ENCODE results near the gene ZRANB3.

Gene ZRANB3

GRCh38 chr2:135271006-135271405, 260.0 kb downstream of the ZRANB3 start:
- DNase-seq (ENCODE audit: insufficient read length, low spot score) (no peak), FAIRE-seq (no peak)
- no peak for TF ChIP-seq POLR2A (IDR thresholded peaks at IDR 0.05; ENCODE audit: low read depth, low read length)

- DNase-seq (ENCODE audit: insufficient read length, low spot score) (no peak), FAIRE-seq (no peak)
- no peak for TF ChIP-seq POLR2A (IDR thresholded peaks at IDR 0.05; ENCODE audit: low read depth, low read length)
These were observed 265.0 kb downstream of the ZRANB3 start for GRCh38 chr2:135265960-135266490.

DNA sequence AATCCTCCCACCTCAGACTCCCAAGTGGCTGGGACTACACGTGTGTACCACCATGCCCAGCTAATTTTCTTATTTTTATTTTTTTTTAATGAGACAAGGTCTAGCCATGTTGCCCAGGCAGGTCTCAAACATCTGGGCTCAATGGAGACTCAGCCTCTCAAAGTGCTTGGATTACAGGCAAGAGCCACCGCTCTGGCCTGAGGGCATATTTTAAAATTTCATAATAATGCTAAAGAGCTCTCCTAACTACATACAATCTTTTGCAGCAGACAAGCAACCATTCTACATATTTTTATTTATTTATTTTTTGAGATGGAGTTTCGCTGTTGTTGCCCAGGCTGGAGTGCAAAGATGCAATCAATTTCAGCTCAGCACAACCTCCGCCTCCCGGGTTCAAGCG, 271.9 kb downstream of the ZRANB3 start:
- no peak for FAIRE-seq
- TF ChIP-seq POLR2A (IDR thresholded peaks at IDR 0.05; ENCODE audit: low read depth, low read length), result no peak

DNA sequence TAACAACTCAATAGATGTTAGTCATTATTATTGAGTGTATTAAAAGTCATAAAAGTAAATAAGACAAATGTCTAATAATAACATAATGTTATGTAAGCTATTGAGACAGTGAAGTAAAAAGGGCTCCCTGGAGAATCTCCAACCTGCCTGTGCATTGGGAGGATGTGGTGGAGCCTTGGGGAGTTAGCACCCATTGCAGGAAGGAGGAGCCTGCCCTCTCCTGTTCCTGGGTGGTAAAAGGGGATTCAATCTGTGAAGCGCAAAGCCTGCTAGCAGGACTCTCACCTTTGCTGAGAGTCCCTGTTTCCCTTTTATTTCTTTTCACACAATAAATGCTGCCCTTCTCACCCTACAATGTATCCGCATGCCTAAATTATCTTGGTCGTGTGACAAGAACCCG, 272.8 kb downstream of the ZRANB3 start:
- no peak for TF ChIP-seq POLR2A (IDR thresholded peaks at IDR 0.05; ENCODE audit: low read depth, low read length)
- DNase-seq (ENCODE audit: insufficient read length, low spot score) (no peak), FAIRE-seq (no peak)

More for the DNA sequence above, 271.9 kb downstream of the ZRANB3 start:
- no peak for DNase-seq (ENCODE audit: insufficient read length, low spot score)

- DNase-seq (ENCODE audit: insufficient read length, low spot score), result no peak
- no peak for FAIRE-seq
- no peak for TF ChIP-seq POLR2A (IDR thresholded peaks at IDR 0.05; ENCODE audit: low read depth, low read length)
These were observed 273.5 kb downstream of the ZRANB3 start for GRCh38 chr2:135257383-135258090.

GRCh38 chr2:135256531-135257260, 274.3 kb downstream of the ZRANB3 start:
- no peak for FAIRE-seq
- no peak for TF ChIP-seq POLR2A (IDR thresholded peaks at IDR 0.05; ENCODE audit: low read depth, low read length)
- no peak for DNase-seq (ENCODE audit: insufficient read length, low spot score)

DNA sequence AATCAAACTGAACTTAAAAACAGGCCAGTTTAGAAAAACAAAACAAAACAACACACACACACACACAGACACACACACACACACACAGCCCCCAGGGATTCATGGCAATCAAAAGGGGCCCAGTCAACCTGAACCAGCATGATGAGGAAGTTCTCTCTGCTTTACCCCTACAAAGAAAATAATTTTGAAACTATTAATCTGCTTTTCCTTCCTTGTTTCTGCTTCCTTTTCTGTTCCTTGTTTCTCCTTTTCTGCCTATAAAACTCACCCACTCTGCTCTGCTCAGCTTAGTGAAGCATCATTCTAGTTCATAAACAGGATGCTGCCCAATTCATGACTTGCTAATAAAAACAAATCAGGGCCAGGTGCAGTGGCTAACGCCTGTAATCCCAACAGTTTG, 275.8 kb downstream of the ZRANB3 start:
- no peak for TF ChIP-seq POLR2A (IDR thresholded peaks at IDR 0.05; ENCODE audit: low read depth, low read length)
- FAIRE-seq, result no peak
- DNase-seq (ENCODE audit: insufficient read length, low spot score), result no peak

- FAIRE-seq (no peak), DNase-seq (ENCODE audit: insufficient read length, low spot score) (no peak)
- no peak for TF ChIP-seq POLR2A (IDR thresholded peaks at IDR 0.05; ENCODE audit: low read depth, low read length)
These were observed 278.1 kb downstream of the ZRANB3 start for GRCh38 chr2:135252805-135253458.

DNA sequence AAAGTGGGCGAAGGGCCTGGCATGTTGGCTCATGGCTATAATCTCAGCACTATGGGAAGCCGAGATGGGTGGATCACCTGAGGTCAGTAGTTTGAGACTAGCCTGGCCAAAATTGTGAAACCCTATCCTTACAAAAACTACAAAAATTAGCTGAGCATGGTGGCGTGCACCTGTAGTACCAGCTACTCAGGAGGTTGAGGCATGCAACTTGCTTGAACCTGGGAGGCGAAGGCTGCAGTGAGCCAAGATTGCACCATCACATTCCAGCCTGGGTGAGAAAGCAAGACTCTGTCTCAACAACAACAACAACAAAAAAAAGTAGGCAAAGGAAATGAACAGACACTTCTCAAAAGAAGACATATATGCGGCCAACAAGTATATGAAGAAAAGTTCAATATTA, 282.4 kb downstream of the ZRANB3 start:
- TF ChIP-seq POLR2A (IDR thresholded peaks at IDR 0.05; ENCODE audit: low read depth, low read length), result no peak
- FAIRE-seq (no peak), DNase-seq (ENCODE audit: insufficient read length, low spot score) (no peak)

- TF ChIP-seq POLR2A (IDR thresholded peaks at IDR 0.05; ENCODE audit: low read depth, low read length), result no peak
- FAIRE-seq, result no peak
- DNase-seq (ENCODE audit: insufficient read length, low spot score), result no peak
These were observed 284.2 kb downstream of the ZRANB3 start for GRCh38 chr2:135246711-135247270.

GRCh38 chr2:135245071-135245470, 285.9 kb downstream of the ZRANB3 start:
- TF ChIP-seq POLR2A (IDR thresholded peaks at IDR 0.05; ENCODE audit: low read depth, low read length), result no peak
- peak; percentile 15 for DNase-seq (ENCODE audit: insufficient read length, low spot score)
- FAIRE-seq, result peak; percentile 95

DNA sequence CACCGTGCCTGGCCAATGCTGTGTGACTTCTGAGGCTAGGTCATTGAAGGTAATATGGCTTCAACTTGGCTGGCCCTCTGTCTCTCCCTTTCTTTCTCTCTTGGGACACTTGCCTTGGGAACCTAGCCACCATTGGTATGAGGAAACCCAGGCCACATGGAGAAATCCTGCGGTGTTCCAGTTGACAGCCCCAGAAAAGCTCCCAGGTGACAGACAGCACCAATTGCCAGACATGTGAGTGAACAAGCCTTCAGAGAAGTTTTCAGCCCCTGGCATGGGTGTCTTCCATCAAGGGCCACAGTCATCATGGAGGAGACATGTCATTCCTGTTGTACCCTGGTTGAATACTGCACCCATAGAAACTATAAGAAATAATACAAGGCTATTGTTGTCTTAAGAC, 292.4 kb downstream of the ZRANB3 start:
- no peak for TF ChIP-seq POLR2A (IDR thresholded peaks at IDR 0.05; ENCODE audit: low read depth, low read length)
- FAIRE-seq (no peak), DNase-seq (ENCODE audit: insufficient read length, low spot score) (no peak)

GRCh38 chr2:135230150-135230549, 300.9 kb downstream of the ZRANB3 start:
- DNase-seq (ENCODE audit: insufficient read length, low spot score) (no peak), FAIRE-seq (no peak)
- TF ChIP-seq POLR2A (IDR thresholded peaks at IDR 0.05; ENCODE audit: low read depth, low read length), result no peak

- no peak for FAIRE-seq
These were observed 303.6 kb downstream of the ZRANB3 start for GRCh38 chr2:135227386-135227785.

More at GRCh38 chr2:135227386-135227785, 303.6 kb downstream of the ZRANB3 start:
- TF ChIP-seq POLR2A (IDR thresholded peaks at IDR 0.05; ENCODE audit: low read depth, low read length), result no peak
- DNase-seq (ENCODE audit: insufficient read length, low spot score), result no peak

Data from H54 (cell line).